ENCODE measurements around the gene PTPRA.

PTPRA gene

GRCh38 chr20:2922957-2923356 is 49.7 kb downstream of the PTPRA start:
- DNase-seq (ENCODE audit: low read depth, low spot score): no peak

- no peak for DNase-seq (ENCODE audit: low read depth, low spot score)
Observed at GRCh38 chr20:2930538-2930937, 57.3 kb downstream of the PTPRA start.

- no peak for DNase-seq (ENCODE audit: low read depth, low spot score)
Observed at GRCh38 chr20:2932498-2932897, 59.2 kb downstream of the PTPRA start.

GRCh38 chr20:2937902-2938301 is 64.6 kb downstream of the PTPRA start:
- no peak for DNase-seq (ENCODE audit: low read depth, low spot score)

- DNase-seq (ENCODE audit: low read depth, low spot score): no peak
Observed at GRCh38 chr20:2942439-2942838, 69.2 kb downstream of the PTPRA start.

GRCh38 chr20:2946988-2947961 is 74.0 kb downstream of the PTPRA start:
- DNase-seq (ENCODE audit: low read depth, low spot score): no peak

- no peak for DNase-seq (ENCODE audit: low read depth, low spot score)
Observed at GRCh38 chr20:2948968-2949367, 75.7 kb downstream of the PTPRA start.

- DNase-seq (ENCODE audit: low read depth, low spot score): no peak
Observed at GRCh38 chr20:2952766-2953165, 79.5 kb downstream of the PTPRA start.

- no peak for DNase-seq (ENCODE audit: low read depth, low spot score)
Observed at GRCh38 chr20:2955257-2955970, 82.1 kb downstream of the PTPRA start.

- DNase-seq (ENCODE audit: low read depth, low spot score): no peak
Observed at GRCh38 chr20:2956480-2956879, 83.2 kb downstream of the PTPRA start.

GRCh38 chr20:2967841-2968240 is 94.6 kb downstream of the PTPRA start:
- no peak for DNase-seq (ENCODE audit: low read depth, low spot score)

GRCh38 chr20:2972126-2972525 is 98.8 kb downstream of the PTPRA start:
- DNase-seq (ENCODE audit: low read depth, low spot score): no peak

GRCh38 chr20:2973574-2973973 is 100.3 kb downstream of the PTPRA start:
- DNase-seq (ENCODE audit: low read depth, low spot score): no peak

- DNase-seq (ENCODE audit: low read depth, low spot score): no peak
Observed at GRCh38 chr20:2978519-2978918, 105.2 kb downstream of the PTPRA start.

- DNase-seq (ENCODE audit: low read depth, low spot score): no peak
Observed at GRCh38 chr20:2981646-2982045, 108.4 kb downstream of the PTPRA start.

- DNase-seq (ENCODE audit: low read depth, low spot score): no peak
Observed at GRCh38 chr20:2983508-2983907, 110.2 kb downstream of the PTPRA start.

GRCh38 chr20:2984028-2984501 is 110.8 kb downstream of the PTPRA start:
- no peak for DNase-seq (ENCODE audit: low read depth, low spot score)

- no peak for DNase-seq (ENCODE audit: low read depth, low spot score)
Observed at GRCh38 chr20:2984956-2985661, 111.8 kb downstream of the PTPRA start.

GRCh38 chr20:2986466-2986865 is 113.2 kb downstream of the PTPRA start:
- no peak for DNase-seq (ENCODE audit: low read depth, low spot score)

- DNase-seq (ENCODE audit: low read depth, low spot score): no peak
Observed at GRCh38 chr20:2987861-2988260, 114.6 kb downstream of the PTPRA start.

GRCh38 chr20:2991532-2991931 is 118.3 kb downstream of the PTPRA start:
- no peak for DNase-seq (ENCODE audit: low read depth, low spot score)

- DNase-seq (ENCODE audit: low read depth, low spot score): no peak
Observed at GRCh38 chr20:2993250-2993649, 120.0 kb downstream of the PTPRA start.

Data from activated CD4-positive, CD25-positive, alpha-beta regulatory T cell treated with anti-CD3 and anti-CD28 coated beads, Interleukin-2, amount 50 U/mL, for 16 hours (primary cell).